ENCODE results near the gene OSTN. TPM values are rescaled to one million over a fixed set of nuclear protein-coding genes. Genes with fewer than 3 reads are reported as not detected.
"Not testable (repeated sequence)": the region's sequence is repeated elsewhere in the genome, so short reads cannot be mapped to it uniquely, and the experiment has no call there.

OSTN gene
- total RNA-seq, 2 donors from 2014 or later, result 0.26 to 0.27 TPM

GRCh38 chr3:191221638-191222037 is 22.6 kb downstream of the OSTN start:
- ATAC-seq, result no peak
- DNase-seq, result no peak
- intact Hi-C loops (cut with DNase I), result no loop called here

DNA sequence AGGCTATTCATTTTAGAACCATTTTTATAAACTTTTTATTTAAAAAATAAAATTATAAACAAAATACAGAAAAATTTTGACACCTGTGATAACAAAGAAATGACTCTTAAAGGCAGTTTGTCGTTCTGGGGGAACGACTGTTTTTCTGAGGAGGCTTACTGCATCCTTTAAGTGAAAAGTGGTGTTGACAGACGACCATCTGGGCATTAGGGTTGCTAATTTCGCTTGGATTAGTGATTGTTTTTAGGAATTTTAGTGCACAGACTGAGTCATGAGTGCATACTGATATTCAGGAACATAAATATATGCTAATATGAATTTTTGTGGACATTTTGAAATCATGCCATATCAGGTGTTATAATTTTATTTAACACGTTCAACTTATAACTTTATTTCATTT is 28.5 kb downstream of the OSTN start:
- DNase-seq (no peak), ATAC-seq (no peak)
- intact Hi-C loops (cut with DNase I), result no loop called here

- ATAC-seq, result no peak
- no peak for DNase-seq
- intact Hi-C loops (cut with DNase I), result no loop called here
Observed at GRCh38 chr3:191234216-191234615, 35.2 kb downstream of the OSTN start.

DNA sequence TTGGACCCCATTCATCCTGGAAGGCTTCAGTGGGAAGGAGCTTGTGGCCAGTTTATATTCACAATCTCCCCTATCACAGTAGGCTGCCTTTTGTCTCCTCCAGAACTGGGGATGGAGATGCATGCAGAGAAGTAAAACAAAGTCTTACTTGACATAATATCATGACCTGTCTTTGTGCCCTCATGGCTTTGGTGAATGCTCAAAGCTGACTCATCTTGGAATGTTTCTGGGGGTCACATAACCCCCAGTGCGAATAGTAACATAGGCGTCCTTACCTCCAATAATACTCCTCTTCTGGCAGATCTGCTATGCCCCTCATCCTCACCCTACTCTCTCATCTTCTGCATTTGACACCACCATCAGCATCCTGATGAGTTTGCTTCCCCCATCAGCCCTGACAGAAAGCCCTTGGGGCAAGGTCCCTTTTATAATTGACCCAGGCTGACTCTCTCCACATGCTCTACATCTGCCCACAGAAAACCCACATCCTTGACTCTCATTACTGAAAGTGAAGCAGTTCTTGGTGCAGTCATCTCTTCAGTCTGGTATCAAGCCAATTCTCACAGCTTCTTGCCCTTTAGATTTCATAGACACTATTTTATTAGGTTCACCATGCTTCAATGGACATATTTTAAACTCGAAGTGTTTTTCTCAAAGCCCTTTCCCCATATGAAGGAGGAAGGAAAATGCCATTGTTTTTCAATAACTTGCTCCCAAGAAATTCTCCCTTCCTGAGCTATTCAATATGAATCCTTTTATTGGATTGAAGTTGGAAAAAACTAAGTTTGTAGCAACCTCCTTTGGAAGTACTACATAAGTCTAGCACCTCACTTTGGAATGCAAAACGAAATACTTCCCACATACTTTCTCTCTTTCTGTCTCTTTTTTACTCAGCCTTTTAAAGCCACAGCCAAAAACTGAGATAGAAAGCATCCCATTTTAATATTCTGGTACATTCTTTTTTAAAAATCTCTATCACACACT is 36.6 kb downstream of the OSTN start:
- intact Hi-C loops (cut with DNase I), result no loop called here
- no peak for DNase-seq
- ATAC-seq, result no peak

DNA sequence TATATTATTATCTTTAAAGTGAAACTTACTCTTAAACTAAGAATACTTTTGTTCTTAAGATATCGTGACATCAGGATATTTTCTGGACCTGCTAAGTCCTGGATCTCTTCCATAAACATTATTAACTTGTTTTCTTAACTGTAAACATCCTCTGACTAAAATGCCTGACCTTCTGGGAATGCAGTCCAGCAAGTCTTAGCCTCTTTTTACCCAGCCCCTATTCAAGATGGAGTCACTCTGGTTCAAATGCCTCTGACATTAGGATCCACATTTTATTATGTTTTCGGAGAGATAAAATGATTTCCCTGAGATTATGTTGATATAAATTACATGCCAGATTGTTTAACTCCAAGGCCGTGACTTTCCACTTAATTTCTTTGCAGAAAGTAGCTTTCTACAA is 37.6 kb downstream of the OSTN start:
- DNase-seq, result no peak
- intact Hi-C loops (cut with DNase I), result no loop called here
- ATAC-seq, result no peak

DNA sequence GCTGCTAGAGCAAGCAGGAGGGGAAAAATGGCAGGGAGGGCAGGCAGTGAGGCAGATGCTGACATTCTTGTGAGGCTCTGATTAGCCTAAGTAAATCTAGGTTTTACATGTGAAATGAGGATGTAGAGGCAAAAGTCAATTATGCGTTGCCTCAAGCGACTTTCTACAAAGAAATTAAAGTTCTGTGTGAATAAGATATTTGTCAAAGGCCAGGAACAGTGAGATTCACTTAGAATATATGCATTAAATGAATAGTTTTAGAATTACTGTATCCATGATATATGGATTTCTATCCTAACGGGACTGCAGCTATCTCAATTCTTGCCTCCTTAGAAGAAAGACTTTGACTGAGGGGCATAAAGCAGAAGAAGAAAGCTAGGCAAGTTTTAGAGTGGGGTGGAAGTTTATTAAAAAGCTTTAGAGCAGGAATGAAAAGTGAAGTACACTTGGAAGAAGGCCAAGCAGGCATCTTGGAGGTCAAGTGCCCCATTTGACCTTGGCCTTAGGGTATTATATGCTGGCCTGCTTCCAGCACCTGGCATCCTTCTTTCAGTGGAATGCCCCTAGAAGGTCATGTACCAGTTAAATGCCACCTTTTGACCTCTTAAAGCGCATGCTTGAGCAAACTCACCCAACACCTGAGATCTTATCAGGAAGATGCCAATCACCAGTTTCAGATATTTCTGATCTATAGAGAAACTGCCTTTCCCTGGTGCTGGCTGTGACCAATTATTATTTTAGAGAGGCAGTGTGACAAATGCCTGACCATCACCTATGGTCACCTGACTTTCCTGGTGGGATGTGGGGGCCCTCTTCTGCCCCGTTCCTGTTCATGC is 38.2 kb downstream of the OSTN start:
- intact Hi-C loops (cut with DNase I), result no loop called here
- DNase-seq (no peak), ATAC-seq (no peak)

GRCh38 chr3:191238321-191238817 is 39.3 kb downstream of the OSTN start:
- DNase-seq (no peak), ATAC-seq (no peak)
- intact Hi-C loops (cut with DNase I), result no loop called here

GRCh38 chr3:191239407-191240031 is 40.5 kb downstream of the OSTN start:
- ATAC-seq (no peak), DNase-seq (no peak)
- intact Hi-C loops (cut with DNase I), result loop anchor here in 1 of 2 donors (10.0 kb wide), 1 partner anchor 145 kb away; no protein-coding TSS in a partner anchor

DNA sequence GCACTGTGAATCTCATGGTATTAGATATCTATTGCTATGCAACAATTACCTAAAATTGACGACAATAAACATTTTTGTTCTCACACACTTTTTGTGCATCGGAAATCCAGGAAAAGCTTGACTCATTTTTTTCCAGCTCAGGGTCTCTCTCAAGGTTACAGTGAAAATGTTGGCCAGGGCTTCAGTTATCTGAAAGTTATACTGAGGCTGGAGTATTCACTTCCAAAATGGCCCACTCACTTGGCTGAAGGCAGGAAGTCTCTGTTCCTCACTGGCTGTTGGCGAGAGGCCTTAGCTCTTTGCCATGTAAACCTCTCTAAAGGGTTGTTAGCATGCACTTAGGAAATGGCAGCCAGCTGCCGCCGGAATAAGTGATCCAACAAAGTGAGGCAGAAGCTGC is 41.4 kb downstream of the OSTN start:
- intact Hi-C loops (cut with DNase I), result loop anchor here in 1 of 2 donors (10.0 kb wide), 1 partner anchor 144 kb away; no protein-coding TSS in a partner anchor

GRCh38 chr3:191244242-191244867 is 45.3 kb downstream of the OSTN start:
- intact Hi-C loops (cut with DNase I), result loop anchor here in 1 of 2 donors (10.0 kb wide), 1 partner anchor 140 kb away; no protein-coding TSS in a partner anchor
- DNase-seq, result no peak
- no peak for ATAC-seq

More for the DNA sequence above, 41.4 kb downstream of the OSTN start:
- DNase-seq (no peak), ATAC-seq (peak in 1 of 2 donors; percentile 38)

DNA sequence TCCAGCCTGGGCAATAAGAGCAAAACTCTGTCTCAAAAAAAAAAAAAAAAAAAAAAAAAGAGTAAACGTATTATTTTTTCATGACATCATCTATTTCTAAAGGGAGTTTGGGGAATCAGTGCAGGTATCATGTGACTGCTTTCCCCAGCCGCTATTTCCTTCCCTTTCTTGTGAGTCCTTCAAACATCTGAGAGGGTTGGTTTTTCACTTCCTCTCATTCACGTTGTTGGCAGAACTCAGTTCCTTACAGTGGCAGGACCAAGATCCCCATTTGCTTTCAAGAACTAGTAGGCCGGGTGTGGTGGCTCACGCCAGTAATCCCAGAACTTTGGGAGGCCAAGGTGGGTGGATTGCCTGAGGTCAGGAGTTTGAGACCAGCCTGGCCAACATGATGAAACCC is 47.0 kb downstream of the OSTN start:
- DNase-seq, result not testable (repeated sequence)
- intact Hi-C loops (cut with DNase I), result loop anchor here in 1 of 2 donors (5.0 to 10.0 kb wide), 2 partner anchors 81 to 139 kb away; partner anchors contain the start of gene CCDC50
- ATAC-seq, result peak in 1 of 2 donors; percentile 73

- no peak for DNase-seq
- no peak for ATAC-seq
- intact Hi-C loops (cut with DNase I), result loop anchor here in 1 of 2 donors (5.0 to 10.0 kb wide), 2 partner anchors 81 to 138 kb away; partner anchors contain the start of gene CCDC50
Observed at GRCh38 chr3:191246630-191247029, 47.6 kb downstream of the OSTN start.

- no peak for ATAC-seq
- intact Hi-C loops (cut with DNase I), result no loop called here
- no peak for DNase-seq
Observed at GRCh38 chr3:191253089-191253799, 54.2 kb downstream of the OSTN start.

DNA sequence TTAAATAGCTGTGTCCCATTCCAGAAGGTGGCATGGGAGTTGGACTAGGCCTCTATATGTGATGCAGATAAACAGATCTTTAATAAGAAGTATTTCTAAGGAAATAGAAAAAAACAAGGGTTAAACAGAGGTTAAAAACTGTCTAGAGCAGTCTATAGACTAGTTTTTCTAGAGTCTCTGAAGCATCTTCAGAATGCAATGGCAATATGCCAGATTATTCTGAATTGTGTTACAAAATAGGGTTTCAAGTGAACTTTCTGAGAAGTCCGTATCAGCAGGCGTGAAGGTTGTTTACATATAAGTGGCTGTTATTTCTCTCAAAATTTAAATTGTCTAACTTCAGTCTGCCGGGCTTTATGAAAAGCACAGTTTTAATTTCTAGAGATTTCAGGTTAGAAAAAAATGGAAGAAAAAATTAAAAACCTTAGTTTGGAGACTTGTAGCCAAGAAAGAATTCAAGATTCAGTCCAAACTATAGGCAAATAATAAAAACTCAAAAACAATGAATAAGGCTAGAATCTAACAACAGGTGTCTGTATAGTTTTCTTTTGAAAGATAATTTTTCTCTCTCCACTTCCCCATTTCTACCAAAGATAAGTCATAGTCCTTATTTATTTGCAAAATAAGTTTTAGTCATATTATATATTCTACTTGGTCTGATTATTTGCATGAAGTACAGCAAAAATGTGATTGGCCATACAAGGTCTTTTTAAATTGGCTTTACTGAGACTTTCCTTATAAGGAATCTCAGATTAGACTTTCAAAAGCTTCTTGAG is 55.2 kb downstream of the OSTN start:
- DNase-seq (no peak), ATAC-seq (no peak)
- intact Hi-C loops (cut with DNase I), result no loop called here

DNA sequence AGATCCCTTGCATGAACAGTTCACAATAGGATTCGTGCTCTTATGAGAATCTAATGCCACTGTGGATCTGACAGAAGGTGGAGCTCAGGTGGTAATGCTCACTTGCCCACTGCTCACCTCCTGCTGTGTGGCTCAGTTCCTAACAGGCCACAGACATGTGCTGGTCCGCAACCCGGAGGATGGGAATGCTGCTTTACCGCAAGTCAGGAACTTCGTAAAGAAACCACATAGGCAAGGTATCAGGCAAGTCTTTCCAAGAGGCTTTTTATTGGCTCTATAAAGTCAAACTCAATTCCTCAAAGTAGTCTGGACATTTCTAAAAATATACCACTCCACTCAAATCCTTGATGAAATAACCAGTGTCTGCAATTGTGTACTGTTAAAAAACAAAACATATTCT is 56.1 kb downstream of the OSTN start:
- ATAC-seq (no peak), DNase-seq (no peak)
- intact Hi-C loops (cut with DNase I), result no loop called here

DNA sequence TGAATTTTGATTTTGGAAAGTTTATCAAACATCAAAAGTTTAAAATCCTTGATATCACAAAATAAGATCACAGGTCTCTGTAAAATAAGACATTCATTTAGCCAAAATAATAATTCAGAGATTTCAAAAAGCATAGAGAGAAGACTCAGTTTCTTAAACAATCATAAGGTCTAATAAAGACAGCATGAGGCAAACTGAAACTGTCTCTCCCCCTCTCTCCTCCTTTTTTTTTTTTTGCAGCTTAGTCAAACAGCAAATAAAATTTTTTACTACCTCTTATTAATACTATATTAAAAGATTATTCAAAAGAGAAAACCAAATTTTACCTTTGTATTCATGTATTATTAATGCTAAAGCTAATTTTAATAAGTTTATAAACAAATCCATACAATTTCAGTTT is 57.4 kb downstream of the OSTN start:
- intact Hi-C loops (cut with DNase I), result no loop called here
- DNase-seq (no peak), ATAC-seq (no peak)

DNA sequence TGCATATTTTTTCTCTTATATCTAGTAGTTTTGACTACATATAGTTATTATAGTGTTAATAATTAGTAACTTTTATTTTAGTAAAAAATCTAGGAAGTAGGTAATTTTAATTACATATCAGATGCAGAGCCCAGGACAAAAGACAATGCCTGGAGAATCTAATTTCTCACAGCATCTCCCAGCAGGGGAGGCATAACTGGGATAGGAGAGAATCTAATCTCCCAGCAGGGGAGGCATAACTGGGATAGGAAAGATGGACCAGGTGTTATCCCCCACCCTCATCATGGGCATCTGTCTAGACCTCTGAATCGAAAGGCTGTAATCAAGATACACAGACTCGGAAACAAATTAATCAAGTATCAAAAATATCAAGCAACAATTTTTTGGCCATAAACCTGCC is 58.2 kb downstream of the OSTN start:
- DNase-seq, result no peak
- intact Hi-C loops (cut with DNase I), result no loop called here
- ATAC-seq, result no peak
